ENCODE results near the gene UVRAG. TPM values are rescaled to one million over a fixed set of nuclear protein-coding genes. Genes with fewer than 3 reads are reported as not detected.

The UVRAG gene
- total RNA-seq, 1 donor from 2014 or later, result 14.7 TPM

- Histone ChIP-seq H3K4me1 (no peaks in the 10 kb centered on the region), H3K4me3 (no peak overlapping the region), H3K27ac (no peak overlapping the region), H3K36me3 (no peaks in the 10 kb centered on the region), H3K27me3 (no peaks in the 10 kb centered on the region), H3K9me3 (no peaks in the 10 kb centered on the region)
- DNase-seq (ENCODE audit: extremely low spot score in 2 of 2), result no peak
- TF ChIP-seq CTCF (IDR thresholded peaks at IDR 0.05) (no peak), POLR2A (IDR thresholded peaks at IDR 0.05) (no peak), POLR2AphosphoS5 (IDR thresholded peaks at IDR 0.05; ENCODE audit: insufficient read depth in 1 of 2, low read depth in 1 of 2) (no peak)
- intact Hi-C loops (cut with DNase I), result no loop called here
Observed at GRCh38 chr11:76169473-76169896, 354.5 kb downstream of the UVRAG start.

DNA sequence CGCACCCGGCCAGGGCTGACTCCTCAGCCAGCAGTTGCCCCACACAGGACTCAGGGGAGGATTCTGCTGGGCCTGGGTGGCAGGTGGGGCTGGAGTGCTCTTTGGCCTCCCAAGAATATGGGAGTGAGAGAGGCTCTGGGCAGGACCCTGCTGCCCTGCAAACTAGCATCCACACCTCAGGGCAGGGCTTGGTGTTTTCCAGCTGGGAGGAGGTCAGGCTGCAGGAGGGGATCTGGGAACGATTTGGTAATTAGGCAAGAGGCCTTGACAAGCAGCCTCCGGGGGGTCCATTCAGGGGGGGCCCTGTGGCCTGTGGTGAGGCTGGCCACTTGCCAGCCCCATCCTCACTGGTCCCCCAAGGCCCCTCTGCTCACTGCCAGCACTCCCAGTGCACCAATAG, 355.5 kb downstream of the UVRAG start:
- Histone ChIP-seq H3K9me3 (no peaks in the 10 kb centered on the region), H3K4me3 (no peak overlapping the region), H3K36me3 (no peaks in the 10 kb centered on the region), H3K4me1 (no peaks in the 10 kb centered on the region), H3K27me3 (no peaks in the 10 kb centered on the region), H3K27ac (no peak overlapping the region)
- intact Hi-C loops (cut with DNase I), result no loop called here
- no peak for DNase-seq (ENCODE audit: extremely low spot score in 2 of 2)
- TF ChIP-seq POLR2AphosphoS5 (IDR thresholded peaks at IDR 0.05; ENCODE audit: insufficient read depth in 1 of 2, low read depth in 1 of 2) (no peak), POLR2A (IDR thresholded peaks at IDR 0.05) (no peak), CTCF (IDR thresholded peaks at IDR 0.05) (no peak)

GRCh38 chr11:76172583-76172982, 357.6 kb downstream of the UVRAG start:
- H3K4me1 ChIP-seq, result no peaks in the 10 kb centered on the region
- no peaks in the 10 kb centered on the region for H3K36me3 ChIP-seq
- no peak overlapping the region for H3K4me3 ChIP-seq
- H3K27me3 ChIP-seq, result no peaks in the 10 kb centered on the region
- H3K27ac ChIP-seq, result no peak overlapping the region
- no peaks in the 10 kb centered on the region for H3K9me3 ChIP-seq
- TF ChIP-seq CTCF (IDR thresholded peaks at IDR 0.05) (no peak), POLR2AphosphoS5 (IDR thresholded peaks at IDR 0.05; ENCODE audit: insufficient read depth in 1 of 2, low read depth in 1 of 2) (no peak), POLR2A (IDR thresholded peaks at IDR 0.05) (no peak)
- DNase-seq (ENCODE audit: extremely low spot score in 2 of 2), result no peak
- intact Hi-C loops (cut with DNase I), result no loop called here

DNA sequence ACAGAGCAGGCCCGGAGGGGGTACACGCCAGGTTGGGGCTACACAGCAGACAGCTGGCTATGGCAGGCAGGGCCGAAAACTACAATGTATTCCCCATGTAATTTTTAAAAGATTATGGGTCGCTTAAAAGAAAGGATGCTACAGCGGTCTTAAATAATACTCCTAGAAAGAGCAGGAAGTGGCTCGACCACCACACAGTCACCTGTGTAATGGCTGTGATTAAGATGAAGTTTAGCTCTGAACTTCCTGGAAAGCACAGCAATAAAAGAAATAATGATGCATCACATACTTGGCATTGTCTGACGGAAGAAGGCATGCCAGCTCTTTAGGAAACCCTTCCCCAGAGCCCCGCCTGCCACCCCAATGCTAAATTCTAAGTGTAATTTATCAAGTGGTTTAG, 358.7 kb downstream of the UVRAG start:
- Histone ChIP-seq H3K9me3 (no peaks in the 10 kb centered on the region), H3K27me3 (no peaks in the 10 kb centered on the region), H3K27ac (no peak overlapping the region), H3K4me3 (no peak overlapping the region), H3K4me1 (no peaks in the 10 kb centered on the region), H3K36me3 (no peaks in the 10 kb centered on the region)
- intact Hi-C loops (cut with DNase I), result no loop called here
- TF ChIP-seq CTCF (IDR thresholded peaks at IDR 0.05) (no peak), POLR2AphosphoS5 (IDR thresholded peaks at IDR 0.05; ENCODE audit: insufficient read depth in 1 of 2, low read depth in 1 of 2) (no peak), POLR2A (IDR thresholded peaks at IDR 0.05) (no peak)
- no peak for DNase-seq (ENCODE audit: extremely low spot score in 2 of 2)

- Histone ChIP-seq H3K4me1 (no peaks in the 10 kb centered on the region), H3K4me3 (no peak overlapping the region), H3K9me3 (no peaks in the 10 kb centered on the region), H3K27me3 (no peaks in the 10 kb centered on the region), H3K27ac (no peak overlapping the region), H3K36me3 (no peaks in the 10 kb centered on the region)
- intact Hi-C loops (cut with DNase I), result no loop called here
- TF ChIP-seq POLR2AphosphoS5 (IDR thresholded peaks at IDR 0.05; ENCODE audit: insufficient read depth in 1 of 2, low read depth in 1 of 2), result no peak
- TF ChIP-seq CTCF (IDR thresholded peaks at IDR 0.05), result no peak
- TF ChIP-seq POLR2A (IDR thresholded peaks at IDR 0.05), result no peak
- DNase-seq (ENCODE audit: extremely low spot score in 2 of 2), result no peak
Observed at GRCh38 chr11:76174330-76174729, 359.3 kb downstream of the UVRAG start.
